GM12801 (cell line): Measurements from ENCODE around the gene PPM1L.

Experiments
- TF ChIP-seq, protein P1 (sequence below): IDR thresholded peaks from one replicate; pipeline ENCODE4 v1.5.1; 2011; ENCODE audit warnings: control low read depth; ENCODE audit not compliant: insufficient read length; ENCODE audit errors: extremely low read depth

The PPM1L gene

GRCh38 chr3:160796813-160797164 is 40.8 kb downstream of the PPM1L start:
- TF ChIP-seq, protein P1, sequence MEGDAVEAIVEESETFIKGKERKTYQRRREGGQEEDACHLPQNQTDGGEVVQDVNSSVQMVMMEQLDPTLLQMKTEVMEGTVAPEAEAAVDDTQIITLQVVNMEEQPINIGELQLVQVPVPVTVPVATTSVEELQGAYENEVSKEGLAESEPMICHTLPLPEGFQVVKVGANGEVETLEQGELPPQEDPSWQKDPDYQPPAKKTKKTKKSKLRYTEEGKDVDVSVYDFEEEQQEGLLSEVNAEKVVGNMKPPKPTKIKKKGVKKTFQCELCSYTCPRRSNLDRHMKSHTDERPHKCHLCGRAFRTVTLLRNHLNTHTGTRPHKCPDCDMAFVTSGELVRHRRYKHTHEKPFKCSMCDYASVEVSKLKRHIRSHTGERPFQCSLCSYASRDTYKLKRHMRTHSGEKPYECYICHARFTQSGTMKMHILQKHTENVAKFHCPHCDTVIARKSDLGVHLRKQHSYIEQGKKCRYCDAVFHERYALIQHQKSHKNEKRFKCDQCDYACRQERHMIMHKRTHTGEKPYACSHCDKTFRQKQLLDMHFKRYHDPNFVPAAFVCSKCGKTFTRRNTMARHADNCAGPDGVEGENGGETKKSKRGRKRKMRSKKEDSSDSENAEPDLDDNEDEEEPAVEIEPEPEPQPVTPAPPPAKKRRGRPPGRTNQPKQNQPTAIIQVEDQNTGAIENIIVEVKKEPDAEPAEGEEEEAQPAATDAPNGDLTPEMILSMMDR, result no peak

DNA sequence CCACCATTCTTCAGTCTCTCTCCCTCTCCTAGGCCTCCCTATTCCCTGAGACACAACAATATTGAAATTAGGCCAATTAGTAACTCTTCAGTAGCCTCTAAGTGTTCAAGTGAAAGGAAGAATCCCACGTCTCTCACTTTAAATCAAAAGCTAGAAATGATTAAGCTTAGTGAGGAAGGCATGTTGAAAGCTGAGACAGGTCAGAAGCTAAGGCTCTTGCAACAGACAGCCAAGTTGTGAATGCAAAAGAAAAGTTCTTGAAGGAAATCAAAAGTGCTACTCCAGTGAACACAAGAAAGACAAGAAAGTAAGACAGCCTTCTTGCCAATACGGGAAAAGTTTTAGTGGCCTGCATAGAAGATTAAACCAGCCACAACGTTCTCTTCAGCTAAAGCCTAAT is 41.3 kb downstream of the PPM1L start:
- TF ChIP-seq, protein P1, result no peak

GRCh38 chr3:160801386-160802118 is 45.5 kb downstream of the PPM1L start:
- TF ChIP-seq, protein P1, result no peak

DNA sequence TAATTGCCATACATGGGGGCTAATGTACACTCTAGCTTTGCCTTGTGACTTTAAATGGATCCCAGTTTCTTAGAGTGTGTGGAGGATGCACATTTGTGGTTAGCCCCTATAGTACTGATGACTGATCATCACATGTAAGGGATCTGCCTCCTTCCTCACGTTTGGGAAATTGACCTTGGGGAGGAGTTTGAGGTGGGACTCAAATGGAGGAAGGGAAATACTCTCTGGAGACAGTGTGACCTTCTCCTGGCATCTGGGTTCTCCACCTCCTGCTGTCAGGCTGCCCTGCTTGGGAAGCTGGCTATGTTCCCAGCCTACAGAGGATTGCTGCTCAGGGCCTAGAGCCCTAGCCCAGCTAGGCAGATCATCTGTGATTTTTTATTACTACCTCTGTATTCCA is 48.7 kb downstream of the PPM1L start:
- TF ChIP-seq, protein P1, result no peak

DNA sequence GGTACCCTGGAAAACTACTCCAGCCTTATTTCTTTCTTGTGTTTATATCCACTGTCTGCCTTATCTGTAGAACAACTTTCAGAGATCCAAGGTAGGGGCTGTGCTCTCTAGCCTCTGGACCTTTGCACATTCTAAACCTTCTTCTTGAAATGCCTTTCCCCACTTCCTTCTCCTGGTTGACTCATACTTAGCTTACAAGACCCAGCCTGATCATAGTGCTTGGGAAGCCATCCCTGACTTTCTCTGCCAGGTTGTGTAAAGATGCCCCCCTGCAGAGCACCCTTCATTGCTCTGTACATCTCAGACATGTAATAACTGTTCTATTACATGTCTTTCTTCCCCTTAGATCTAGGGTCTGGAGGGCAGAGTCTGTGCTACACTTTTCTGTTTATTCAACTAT is 50.1 kb downstream of the PPM1L start:
- TF ChIP-seq, protein P1, result no peak

GRCh38 chr3:160806686-160807085 is 50.7 kb downstream of the PPM1L start:
- TF ChIP-seq, protein P1, result no peak

DNA sequence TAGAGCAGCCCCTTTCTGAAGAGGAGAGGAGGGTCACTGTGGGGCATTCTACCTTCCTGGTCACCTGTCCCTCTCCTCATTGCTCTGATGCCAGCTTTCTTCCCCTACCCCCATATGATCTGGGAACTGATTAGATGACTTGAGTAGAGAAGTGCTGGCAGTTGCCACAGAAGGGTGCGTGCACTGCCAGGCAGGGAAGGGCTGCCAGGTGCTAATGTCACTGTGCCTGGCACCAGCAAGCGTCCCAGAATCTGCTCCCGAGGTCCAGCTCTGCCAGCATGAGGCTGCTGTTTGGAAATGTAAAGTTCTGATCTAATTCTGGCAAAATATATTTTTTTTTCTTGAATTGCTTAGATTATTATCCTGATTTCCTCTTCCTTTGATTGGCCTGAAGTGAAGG is 52.8 kb downstream of the PPM1L start:
- TF ChIP-seq, protein P1, result no peak
